Activated CD4-positive, alpha-beta T cell treated with anti-CD3 and anti-CD28 coated beads, Interleukin-2, amount 10 ng/mL, durations not matched to agents 7 days and 5 days (primary cell): ENCODE measurements around the gene CLCN4. TPM values are rescaled to one million over a fixed set of nuclear protein-coding genes. Genes with fewer than 3 reads are reported as not detected.

ENCODE experiments used
- CTCF ChIA-PET: fragments of 350-600 bp; sonication (Branson Sonifier 250); formaldehyde crosslinking; loops from one replicate; lab custom pipeline; 2021; ENCODE audit warnings: antibody characterized with exemption; lab: Charles Lee
- POLR2A ChIA-PET: fragments of 350-600 bp; sonication (Branson Sonifier 250); formaldehyde crosslinking; loops from one replicate; lab custom pipeline; 2021; ENCODE audit warnings: antibody characterized with exemption; lab: Charles Lee
- DNase-seq: peaks from one replicate; pipeline ENCODE4 v3.0.0-alpha.2; 2020
- H3K27ac Mint-ChIP-seq: one replicate; pipeline ENCODE4 v1.8.0; 2021; ENCODE audit warnings: mild to moderate bottlenecking, moderate library complexity, mixed read lengths
- H3K27me3 Mint-ChIP-seq: one replicate; pipeline ENCODE4 v1.8.0; 2021; ENCODE audit warnings: mixed read lengths
- H3K36me3 Mint-ChIP-seq: one replicate; pipeline ENCODE4 v1.8.0; 2021; ENCODE audit warnings: low read depth, mixed read lengths
- H3K4me1 Mint-ChIP-seq: one replicate; pipeline ENCODE4 v1.8.0; 2021; ENCODE audit warnings: mixed read lengths
- H3K4me3 Mint-ChIP-seq: one replicate; pipeline ENCODE4 v1.8.0; 2021; ENCODE audit warnings: mild to moderate bottlenecking, moderate library complexity, mixed read lengths
- H3K9me3 Mint-ChIP-seq: one replicate; pipeline ENCODE4 v1.8.0; 2021; ENCODE audit warnings: mixed read lengths
- total RNA-seq, 2 experiments: library from RNA; stranded (reverse); gene quantifications; one replicate each; pipeline ENCODE4 v1.2.3, GENCODE V29; 2021

The CLCN4 gene
- total RNA-seq, 2 experiments from 2014 or later, result not detected

DNA sequence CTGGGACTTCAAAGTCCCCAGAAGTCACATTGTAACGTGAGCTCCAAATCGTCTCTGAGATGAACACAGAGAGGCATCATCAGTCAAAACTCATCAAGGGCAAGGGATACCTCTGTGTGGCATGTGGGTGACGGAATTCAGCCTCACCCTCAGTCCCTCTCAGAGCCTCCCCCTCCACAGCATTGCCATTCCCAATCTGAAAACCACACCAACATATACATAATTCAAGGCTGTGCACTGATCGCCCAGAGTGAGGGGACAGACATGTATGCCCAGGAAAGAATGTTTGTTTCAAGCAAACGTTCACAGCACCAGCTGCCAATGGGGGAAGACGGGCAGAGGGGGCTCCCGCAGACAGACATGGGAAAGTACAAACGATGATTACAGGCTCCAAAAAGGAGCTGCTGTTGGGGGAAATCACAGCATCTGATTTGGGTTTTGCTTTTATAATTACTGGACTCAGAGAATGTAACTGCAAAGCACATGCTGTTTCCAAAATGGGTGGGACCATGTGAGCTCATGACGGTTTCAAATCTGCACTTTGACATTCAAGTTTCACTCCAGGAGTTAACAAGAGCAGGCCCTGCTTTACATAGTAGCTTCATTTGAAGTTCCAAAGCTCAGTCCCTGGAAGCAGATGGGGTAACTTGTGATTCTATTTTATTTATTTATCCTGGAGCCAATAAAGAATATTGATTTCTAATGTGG lies 88.3 kb downstream of the CLCN4 start:
- CTCF ChIA-PET, result no interaction called here
- H3K36me3 Mint-ChIP-seq, result no peaks in the 10 kb centered on the region
- POLR2A ChIA-PET, result no interaction called here
- no peak overlapping the region for H3K4me3 Mint-ChIP-seq
- no peaks in the 10 kb centered on the region for H3K9me3 Mint-ChIP-seq
- no peak overlapping the region for H3K27ac Mint-ChIP-seq
- DNase-seq, result no peak
- no peaks in the 10 kb centered on the region for H3K4me1 Mint-ChIP-seq
- no peaks in the 10 kb centered on the region for H3K27me3 Mint-ChIP-seq

- POLR2A ChIA-PET, result no interaction called here
- H3K4me3 Mint-ChIP-seq, result no peak overlapping the region
- no peak for DNase-seq
- no peaks in the 10 kb centered on the region for H3K9me3 Mint-ChIP-seq
- H3K4me1 Mint-ChIP-seq, result no peaks in the 10 kb centered on the region
- H3K27ac Mint-ChIP-seq, result no peak overlapping the region
- no peaks in the 10 kb centered on the region for H3K36me3 Mint-ChIP-seq
- CTCF ChIA-PET, result no interaction called here
- H3K27me3 Mint-ChIP-seq, result no peaks in the 10 kb centered on the region
Measured at GRCh38 chrX:10245886-10246285, 89.1 kb downstream of the CLCN4 start.

- Mint-ChIP-seq H3K27ac (no peak overlapping the region), H3K9me3 (no peaks in the 10 kb centered on the region), H3K27me3 (no peaks in the 10 kb centered on the region), H3K4me1 (no peaks in the 10 kb centered on the region), H3K4me3 (no peak overlapping the region), H3K36me3 (no peaks in the 10 kb centered on the region)
- ChIA-PET POLR2A (no interaction called here), CTCF (no interaction called here)
- DNase-seq, result no peak
Measured at GRCh38 chrX:10246297-10246696, 89.5 kb downstream of the CLCN4 start.

DNA sequence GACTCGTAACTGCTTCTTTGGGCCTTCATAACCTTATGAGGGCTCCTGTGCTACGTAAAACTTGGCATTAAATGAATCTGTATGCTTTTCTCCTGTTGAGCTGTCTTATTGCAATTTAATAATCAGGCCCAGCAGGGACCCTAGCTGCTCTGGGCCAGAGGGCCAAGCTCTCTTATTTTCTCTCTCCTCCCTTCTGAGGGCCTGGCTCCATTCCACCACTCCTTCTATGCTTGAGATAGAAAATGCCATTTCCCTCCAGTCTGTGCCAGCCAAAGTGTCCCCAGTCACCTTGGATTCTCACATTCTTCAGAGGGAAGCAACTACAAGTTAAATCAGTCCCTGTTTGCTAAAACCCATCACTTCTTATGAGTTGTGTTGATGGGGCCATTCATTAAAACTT lies 90.1 kb downstream of the CLCN4 start:
- ChIA-PET CTCF (no interaction called here), POLR2A (no interaction called here)
- DNase-seq, result no peak
- H3K4me1 Mint-ChIP-seq, result no peaks in the 10 kb centered on the region
- no peaks in the 10 kb centered on the region for H3K36me3 Mint-ChIP-seq
- no peak overlapping the region for H3K27ac Mint-ChIP-seq
- no peaks in the 10 kb centered on the region for H3K9me3 Mint-ChIP-seq
- H3K27me3 Mint-ChIP-seq, result no peaks in the 10 kb centered on the region
- no peak overlapping the region for H3K4me3 Mint-ChIP-seq

DNA sequence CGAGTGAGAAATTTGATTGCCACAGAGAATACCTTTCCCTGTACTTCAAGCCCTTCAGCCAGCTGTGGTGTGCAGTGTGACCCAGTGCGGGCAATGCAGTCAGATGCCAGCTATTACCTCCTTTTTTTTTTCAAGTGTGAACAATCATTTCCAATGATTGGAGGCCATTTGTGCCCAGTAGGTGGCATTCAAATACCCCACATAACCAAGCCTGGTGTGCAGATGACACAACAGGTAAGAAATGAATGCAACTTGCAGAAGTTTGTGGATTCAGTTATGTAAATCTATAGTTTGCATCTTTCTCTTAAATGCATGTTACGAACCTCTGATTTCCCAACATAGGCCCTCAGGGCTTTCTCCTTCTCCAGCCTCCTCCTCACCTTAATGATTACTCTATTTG lies 98.0 kb downstream of the CLCN4 start:
- H3K36me3 Mint-ChIP-seq, result no peaks in the 10 kb centered on the region
- H3K27ac Mint-ChIP-seq, result no peak overlapping the region
- ChIA-PET CTCF (no interaction called here), POLR2A (no interaction called here)
- no peaks in the 10 kb centered on the region for H3K4me1 Mint-ChIP-seq
- no peak for DNase-seq
- no peak overlapping the region for H3K4me3 Mint-ChIP-seq
- H3K27me3 Mint-ChIP-seq, result no peaks in the 10 kb centered on the region
- no peaks in the 10 kb centered on the region for H3K9me3 Mint-ChIP-seq

GRCh38 chrX:10259716-10260115 lies 102.9 kb downstream of the CLCN4 start:
- DNase-seq, result no peak
- CTCF ChIA-PET, result no interaction called here
- no peaks in the 10 kb centered on the region for H3K4me1 Mint-ChIP-seq

DNA sequence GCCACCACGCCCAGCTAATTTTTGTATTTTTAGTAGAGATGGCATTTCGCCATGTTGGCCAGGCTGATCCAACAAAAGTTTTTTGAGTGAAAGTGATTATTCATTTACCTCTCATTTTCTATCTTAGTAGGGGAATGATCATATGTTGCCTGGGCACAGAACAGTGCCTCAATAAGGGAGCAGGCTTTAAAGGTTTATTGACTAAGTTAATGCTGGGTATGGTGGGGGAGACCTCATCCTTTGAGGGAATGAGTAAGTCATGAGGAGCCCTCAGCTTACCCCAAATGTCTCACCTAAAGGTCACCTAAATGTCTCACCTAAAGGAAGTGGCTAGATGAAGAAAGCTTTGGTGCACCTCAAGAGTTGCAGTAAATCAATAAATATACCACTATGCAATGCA lies 109.0 kb downstream of the CLCN4 start:
- H3K36me3 Mint-ChIP-seq, result no peaks in the 10 kb centered on the region
- H3K4me1 Mint-ChIP-seq, result no peaks in the 10 kb centered on the region
- H3K4me3 Mint-ChIP-seq, result no peak overlapping the region
- no peak for DNase-seq
- H3K27ac Mint-ChIP-seq, result no peak overlapping the region
- no peaks in the 10 kb centered on the region for H3K9me3 Mint-ChIP-seq
- ChIA-PET POLR2A (no interaction called here), CTCF (no interaction called here)
- H3K27me3 Mint-ChIP-seq, result no peaks in the 10 kb centered on the region

More at GRCh38 chrX:10259716-10260115, 102.9 kb downstream of the CLCN4 start:
- POLR2A ChIA-PET, result no interaction called here
- H3K27me3 Mint-ChIP-seq, result no peaks in the 10 kb centered on the region
- no peaks in the 10 kb centered on the region for H3K36me3 Mint-ChIP-seq
- no peak overlapping the region for H3K27ac Mint-ChIP-seq
- H3K4me3 Mint-ChIP-seq, result no peak overlapping the region
- H3K9me3 Mint-ChIP-seq, result no peaks in the 10 kb centered on the region

DNA sequence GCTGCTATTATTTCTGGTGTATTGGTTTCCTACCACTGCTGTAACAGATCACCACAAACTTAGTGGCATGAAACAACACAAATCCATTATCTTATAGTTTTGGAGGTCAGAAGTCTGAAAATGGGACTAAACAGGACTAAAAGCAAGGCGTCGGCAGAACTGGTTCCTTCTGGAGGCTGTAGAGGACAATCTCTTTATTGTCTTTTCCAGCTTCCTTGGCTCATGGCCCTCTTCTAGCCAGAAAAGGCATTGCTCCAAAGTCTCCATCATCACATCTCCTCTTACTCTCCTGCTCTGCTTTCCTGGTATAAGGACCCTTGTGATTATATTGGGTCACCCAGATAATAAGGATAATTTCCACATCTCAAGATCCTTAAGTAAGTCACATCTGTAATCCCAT lies 121.9 kb downstream of the CLCN4 start:
- H3K4me1 Mint-ChIP-seq, result no peaks in the 10 kb centered on the region
- H3K4me3 Mint-ChIP-seq, result no peak overlapping the region
- H3K27me3 Mint-ChIP-seq, result no peaks in the 10 kb centered on the region

GRCh38 chrX:10280071-10280470 lies 123.3 kb downstream of the CLCN4 start:
- no peak overlapping the region for H3K4me3 Mint-ChIP-seq
- ChIA-PET CTCF (interaction anchor here (1.1 kb wide), 1 partner anchor 10 kb away, joined by 4 read pairs; no protein-coding TSS in a partner anchor), POLR2A (no interaction called here)
- H3K9me3 Mint-ChIP-seq, result no peaks in the 10 kb centered on the region
- H3K4me1 Mint-ChIP-seq, result no peaks in the 10 kb centered on the region
- H3K27ac Mint-ChIP-seq, result no peak overlapping the region
- no peaks in the 10 kb centered on the region for H3K27me3 Mint-ChIP-seq
- no peak for DNase-seq
- H3K36me3 Mint-ChIP-seq, result no peaks in the 10 kb centered on the region

More for the DNA sequence above, 121.9 kb downstream of the CLCN4 start:
- Mint-ChIP-seq H3K27ac (no peak overlapping the region), H3K36me3 (no peaks in the 10 kb centered on the region), H3K9me3 (no peaks in the 10 kb centered on the region)
- CTCF ChIA-PET, result no interaction called here
- POLR2A ChIA-PET, result no interaction called here
- no peak for DNase-seq

DNA sequence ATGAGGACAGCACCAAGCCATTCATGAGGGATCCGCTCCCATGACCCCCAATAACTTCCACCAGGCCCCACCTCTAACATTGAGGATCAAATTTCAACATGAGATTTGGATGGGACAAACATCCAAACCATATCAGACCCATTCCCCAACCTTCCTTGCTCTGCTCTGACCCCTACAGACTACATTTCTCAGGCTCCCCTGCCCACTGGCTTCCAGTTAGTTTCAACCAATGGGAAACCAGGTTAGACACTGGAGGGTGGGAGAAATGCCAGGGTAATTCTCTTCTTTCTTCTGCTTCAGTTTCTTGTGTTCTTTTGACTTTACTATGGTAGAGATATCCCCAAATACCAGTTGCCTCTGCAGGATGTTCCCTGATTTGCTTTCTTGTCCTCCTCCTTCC lies 125.7 kb downstream of the CLCN4 start:
- CTCF ChIA-PET, result no interaction called here
- no peak overlapping the region for H3K27ac Mint-ChIP-seq
- no peaks in the 10 kb centered on the region for H3K27me3 Mint-ChIP-seq
- DNase-seq, result no peak
- H3K9me3 Mint-ChIP-seq, result no peaks in the 10 kb centered on the region
- POLR2A ChIA-PET, result no interaction called here
- no peaks in the 10 kb centered on the region for H3K36me3 Mint-ChIP-seq
- H3K4me3 Mint-ChIP-seq, result no peak overlapping the region
- no peaks in the 10 kb centered on the region for H3K4me1 Mint-ChIP-seq

DNA sequence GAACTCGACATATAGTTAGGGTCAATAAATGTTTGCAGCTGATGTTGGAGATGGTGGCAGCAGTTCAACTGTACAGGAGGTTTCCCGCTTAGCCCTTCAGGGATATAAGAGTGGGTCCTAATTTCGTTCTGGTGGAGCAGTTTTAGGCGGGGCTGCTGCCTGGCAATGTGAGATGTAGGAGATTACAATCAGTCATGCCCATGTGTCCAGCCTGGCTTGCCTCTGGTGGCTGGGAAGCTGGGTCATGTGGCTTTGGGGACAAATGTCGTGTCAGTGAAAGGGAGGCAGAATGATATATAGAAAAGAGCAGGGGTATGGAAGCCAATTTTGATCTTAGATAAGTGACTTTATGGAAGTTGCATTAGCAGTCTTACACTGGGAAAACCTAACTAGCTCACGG lies 129.4 kb downstream of the CLCN4 start:
- Mint-ChIP-seq H3K27me3 (no peaks in the 10 kb centered on the region), H3K4me1 (no peaks in the 10 kb centered on the region), H3K4me3 (no peak overlapping the region), H3K36me3 (no peaks in the 10 kb centered on the region), H3K27ac (no peak overlapping the region), H3K9me3 (no peaks in the 10 kb centered on the region)
- POLR2A ChIA-PET, result no interaction called here
- CTCF ChIA-PET, result interaction anchor here (0.5 kb wide), 1 partner anchor 22 kb away, joined by 3 read pairs; no protein-coding TSS in a partner anchor
- DNase-seq, result no peak

Other genes with a start within 250 kb of the CLCN4 start
- gene CLDN34, start 189.6 kb upstream of the CLCN4 start, total RNA-seq, result not detected